IMR-90 (cell line): ENCODE measurements around the gene KCNAB3. TPM values are rescaled to one million over a fixed set of nuclear protein-coding genes. Genes with fewer than 3 reads are reported as not detected.

Source experiments
- ATAC-seq: fragments of 200-7000 bp; cut with Tn5 transposase; 2 replicates; pipeline ENCODE4 v1.9.1; 2020; ENCODE audit warnings: low read depth, mild to moderate bottlenecking, moderate library complexity
- BruUV-seq: library from RNA; stranded (reverse); fragments of 400-500 nt; replicated peaks from 2 replicates; lab custom pipeline; 2021; lab: Mats Ljungman, UMichigan
- CTCF ChIA-PET: fragments of 300-600 bp; formaldehyde crosslinking; extraction: SDS; loops from one replicate; lab custom pipeline; 2021; ENCODE audit warnings: antibody characterized with exemption; lab: Yijun Ruan, JAX
- POLR2A ChIA-PET: fragments of 300-600 bp; sonication (Branson Sonifier 250); formaldehyde crosslinking; loops from one replicate; lab custom pipeline; 2022; ENCODE audit warnings: antibody characterized with exemption; ENCODE audit not compliant: unreplicated experiment; lab: Charles Lee
- DNase-seq: peaks from one replicate; pipeline ENCODE4 v3.0.0; 2013
- H2AFZ ChIP-seq: replicated peaks from 2 replicates; pipeline ENCODE3; 2013; ENCODE audit warnings: low read length, mild to moderate bottlenecking; ENCODE audit not compliant: poor library complexity
- H2AK5ac ChIP-seq: 2 replicates; pipeline ENCODE4 v1.6.1; 2013; ENCODE audit warnings: low read depth, low read length, inconsistent platforms
- H2AK9ac ChIP-seq: replicated peaks from 2 replicates; pipeline ENCODE3; 2013; ENCODE audit warnings: mild to moderate bottlenecking, low read depth, low read length, moderate library complexity; ENCODE audit not compliant: poor library complexity
- H2BK120ac ChIP-seq: 2 replicates; pipeline ENCODE4 v1.6.1; 2013; ENCODE audit warnings: low read depth, low read length, inconsistent platforms
- H2BK15ac ChIP-seq: 3 replicates; pipeline ENCODE4 v1.6.1; 2013; ENCODE audit warnings: low read depth, low read length, inconsistent platforms
- H2BK20ac ChIP-seq: 2 replicates; pipeline ENCODE4 v1.6.1; 2013; ENCODE audit warnings: low read depth, mild to moderate bottlenecking, inconsistent platforms, low read length, moderate library complexity
- H2BK5ac ChIP-seq: 2 replicates; pipeline ENCODE4 v1.6.1; 2013; ENCODE audit warnings: mild to moderate bottlenecking, low read depth, low read length, inconsistent platforms; ENCODE audit not compliant: poor library complexity, severe bottlenecking
- H3K14ac ChIP-seq: replicated peaks from 2 replicates; pipeline ENCODE4 v1.6.1; 2013; ENCODE audit warnings: low read depth, low read length, inconsistent platforms
- H3K18ac ChIP-seq: 2 replicates; pipeline ENCODE4 v1.6.1; 2013; ENCODE audit warnings: low read depth, low read length, control low read depth
- H3K23ac ChIP-seq: 2 replicates; pipeline ENCODE4 v1.6.1; 2013; ENCODE audit warnings: low read depth, low read length, inconsistent platforms
- H3K27ac ChIP-seq: 2 replicates; pipeline ENCODE4 v1.5.1; 2013; ENCODE audit warnings: mild to moderate bottlenecking, control low read depth, low read length; ENCODE audit not compliant: insufficient read depth
- H3K27me3 ChIP-seq: 2 replicates; pipeline ENCODE4 v1.6.1; 2013; ENCODE audit warnings: low read length; ENCODE audit not compliant: control insufficient read depth, insufficient read depth
- H3K36me3 ChIP-seq: 2 replicates; pipeline ENCODE4 v1.6.1; 2013; ENCODE audit warnings: low read length, mixed read lengths; ENCODE audit not compliant: control insufficient read depth, insufficient read depth
- H3K4ac ChIP-seq: 2 replicates; pipeline ENCODE4 v1.6.1; 2013; ENCODE audit warnings: low read depth, low read length, inconsistent platforms
- H3K4me1 ChIP-seq: 2 replicates; pipeline ENCODE4 v1.6.1; 2013; ENCODE audit warnings: low read length, mixed read lengths; ENCODE audit not compliant: control insufficient read depth, insufficient read depth
- H3K4me2 ChIP-seq: 2 replicates; pipeline ENCODE4 v1.6.1; 2013; ENCODE audit warnings: low read depth, mild to moderate bottlenecking, control low read depth, low read length, moderate library complexity
- H3K4me3 ChIP-seq: 2 replicates; pipeline ENCODE4 v1.5.1; 2013; ENCODE audit warnings: low read depth, mild to moderate bottlenecking, control low read depth, low read length, moderate library complexity; ENCODE audit not compliant: insufficient read depth
- H3K56ac ChIP-seq: 2 replicates; pipeline ENCODE4 v1.6.1; 2013; ENCODE audit warnings: low read length, inconsistent platforms; ENCODE audit not compliant: insufficient read depth; ENCODE audit errors: extremely low read depth
- H3K79me1 ChIP-seq, 2 experiments: 2 replicates each; pipeline ENCODE4 v1.6.1; 2013; ENCODE audit warnings: low read length in 2 of 2, inconsistent platforms in 1 of 2, low read depth in 1 of 2
- H3K9ac ChIP-seq: 2 replicates; pipeline ENCODE4 v1.6.1; 2013; ENCODE audit warnings: low read depth, low read length, control low read depth
- H3K9me1 ChIP-seq: 2 replicates; pipeline ENCODE4 v1.6.1; 2013; ENCODE audit warnings: low read length, inconsistent platforms; ENCODE audit not compliant: insufficient read depth
- H3K9me3 ChIP-seq: 2 replicates; pipeline ENCODE4 v1.6.1; 2013; ENCODE audit warnings: low read length; ENCODE audit not compliant: control insufficient read depth, insufficient read depth
- H4K20me1 ChIP-seq: 2 replicates; pipeline ENCODE4 v1.6.1; 2013; ENCODE audit warnings: low read length, inconsistent platforms; ENCODE audit not compliant: insufficient read depth
- H4K5ac ChIP-seq: 2 replicates; pipeline ENCODE4 v1.6.1; 2013; ENCODE audit warnings: mild to moderate bottlenecking, low read depth, low read length, control low read depth
- H4K8ac ChIP-seq, 2 experiments: 2 replicates each; pipeline ENCODE4 v1.6.1; 2013; ENCODE audit warnings: low read depth in 2 of 2, low read length in 2 of 2, control low read depth in 1 of 2, inconsistent platforms in 1 of 2
- H4K91ac ChIP-seq: 2 replicates; pipeline ENCODE4 v1.6.1; 2013; ENCODE audit warnings: low read depth, low read length, inconsistent platforms; ENCODE audit not compliant: insufficient read depth
- CEBPB ChIP-seq: IDR thresholded peaks from 2 replicates; pipeline ENCODE4 v1.6.1; 2012; ENCODE audit warnings: low read depth, low read length, improper control_type of control experiment
- RAD21 ChIP-seq: IDR thresholded peaks from 2 replicates; pipeline ENCODE4 v1.6.1; 2012; ENCODE audit warnings: low read length, improper control_type of control experiment
- RFX5 ChIP-seq: IDR thresholded peaks from 2 replicates; pipeline ENCODE4 v1.8.0; 2012; ENCODE audit warnings: low read depth, mild to moderate bottlenecking, low read length, moderate library complexity
- SMC3 ChIP-seq: fragments of 150-350 bp; IDR thresholded peaks from 2 replicates; pipeline ENCODE4 v1.6.1; 2016; ENCODE audit warnings: low read depth, mild to moderate bottlenecking, antibody characterized with exemption, low read length, moderate library complexity
- WGBS, 2 experiments: methylation state at CpG; one replicate each; pipeline versions ENCODE4 v1.1.5 to v1.1.7; 2013; ENCODE audit warnings: missing lambda C conversion rate in 2 of 2; ENCODE audit not compliant: insufficient read length in 1 of 2; ENCODE audit errors: extremely low coverage in 2 of 2; 5-methylcytosine and 5-hydroxymethylcytosine counted together
- dilution Hi-C: fragments of 300-500 bp; cut with HindIII; formaldehyde crosslinking; loops from one replicate; pipeline ENCODE4 v1.14.3; 2018; ENCODE audit warnings: low sequenced_read_pairs; ENCODE audit not compliant: unreplicated experiment
- in situ Hi-C: fragments of 300-500 bp; cut with MboI; formaldehyde crosslinking; loops from 3 replicates; pipeline ENCODE4 v1.14.3; 2019; ENCODE audit warnings: low sequenced_read_pairs, inconsistent platforms, mixed read lengths
- intact Hi-C: fragments of 100-400 bp; cut with micrococcal nuclease; formaldehyde crosslinking; loops from 2 replicates; pipeline ENCODE4 v1.10.0; 2022
- polyA plus RNA-seq, 3 experiments: library from polyadenylated mRNA; depleted of rRNA; stranded (reverse); fragments of >200 nt; gene quantifications; 2 replicates each; pipeline ENCODE4 v1.2.3, GENCODE V29; 2012; ENCODE audit warnings: low replicate concordance in 1 of 3
- total RNA-seq: library from RNA; depleted of rRNA; stranded (reverse); fragments of >200 nt; gene quantifications from 2 replicates; pipeline ENCODE4 v1.2.3, GENCODE V29; 2012
- TF ChIP-seq, protein P1 (sequence below): conservative IDR thresholded peaks from 2 replicates; pipeline ENCODE4 v1.5.1; 2012; ENCODE audit warnings: mild to moderate bottlenecking, low read depth, low read length, improper control_type of control experiment

Gene KCNAB3
- total and polyA plus RNA-seq, 2 of the 4 experiments (the other 2 are of a cell fraction): 0.36 to 4.2 TPM

DNA sequence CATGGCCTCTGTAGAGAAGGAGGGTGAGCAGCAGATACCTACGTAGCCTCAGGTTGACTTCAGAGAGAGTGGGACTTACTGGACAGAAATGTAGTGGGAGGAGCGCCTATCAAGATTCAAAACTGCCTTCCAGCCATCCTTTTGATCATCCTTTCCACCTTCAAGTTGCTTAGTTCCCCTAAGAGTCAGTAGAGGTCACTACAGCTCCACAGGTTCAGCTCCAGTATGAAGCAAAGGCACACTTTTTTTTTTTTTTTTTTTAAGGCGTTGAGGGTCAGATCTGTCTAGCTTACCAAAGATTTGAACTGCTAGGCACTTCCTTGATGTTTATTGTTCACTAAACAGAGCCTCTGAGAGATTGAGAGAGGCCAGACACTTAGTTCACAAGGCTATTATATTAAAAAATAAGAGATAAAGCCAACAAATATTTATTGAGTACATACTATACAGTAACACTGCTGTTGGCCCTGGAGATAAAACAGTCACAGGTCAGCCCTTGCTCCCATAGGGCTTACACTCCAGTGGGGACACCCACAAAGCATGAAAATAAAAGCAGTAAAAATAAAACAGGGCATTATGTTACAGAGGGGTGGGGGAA is 16.6 kb downstream of the KCNAB3 start:
- peaks cover 6% of the 10 kb centered on the region for H3K9me1 ChIP-seq
- no peaks in the 10 kb centered on the region for H3K27me3 ChIP-seq
- no peak overlapping the region for H2BK120ac ChIP-seq
- H3K36me3 ChIP-seq: peaks cover 40% of the 10 kb centered on the region
- no peak overlapping the region for H3K4me2 ChIP-seq
- dilution Hi-C loops (no loop called here), intact Hi-C loops (loop anchor here (1.0 kb wide), 3 partner anchors 77 to 144 kb away; no protein-coding TSS in a partner anchor), in situ Hi-C loops (loop anchor here (5.0 to 10.0 kb wide), 2 partner anchors 74 to 132 kb away; no protein-coding TSS in a partner anchor)
- no peak overlapping the region for H3K4ac ChIP-seq
- TF ChIP-seq, protein P1, sequence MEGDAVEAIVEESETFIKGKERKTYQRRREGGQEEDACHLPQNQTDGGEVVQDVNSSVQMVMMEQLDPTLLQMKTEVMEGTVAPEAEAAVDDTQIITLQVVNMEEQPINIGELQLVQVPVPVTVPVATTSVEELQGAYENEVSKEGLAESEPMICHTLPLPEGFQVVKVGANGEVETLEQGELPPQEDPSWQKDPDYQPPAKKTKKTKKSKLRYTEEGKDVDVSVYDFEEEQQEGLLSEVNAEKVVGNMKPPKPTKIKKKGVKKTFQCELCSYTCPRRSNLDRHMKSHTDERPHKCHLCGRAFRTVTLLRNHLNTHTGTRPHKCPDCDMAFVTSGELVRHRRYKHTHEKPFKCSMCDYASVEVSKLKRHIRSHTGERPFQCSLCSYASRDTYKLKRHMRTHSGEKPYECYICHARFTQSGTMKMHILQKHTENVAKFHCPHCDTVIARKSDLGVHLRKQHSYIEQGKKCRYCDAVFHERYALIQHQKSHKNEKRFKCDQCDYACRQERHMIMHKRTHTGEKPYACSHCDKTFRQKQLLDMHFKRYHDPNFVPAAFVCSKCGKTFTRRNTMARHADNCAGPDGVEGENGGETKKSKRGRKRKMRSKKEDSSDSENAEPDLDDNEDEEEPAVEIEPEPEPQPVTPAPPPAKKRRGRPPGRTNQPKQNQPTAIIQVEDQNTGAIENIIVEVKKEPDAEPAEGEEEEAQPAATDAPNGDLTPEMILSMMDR: peak; percentile 88
- TF ChIP-seq RFX5: no peak
- TF ChIP-seq SMC3: peak; percentile 92
- TF ChIP-seq CEBPB: 0 out of 2 replicates have a peak, but pooled peaks have one; percentile 14
- TF ChIP-seq RAD21: peak; percentile 92
- no peak overlapping the region for H3K23ac ChIP-seq
- H3K18ac ChIP-seq: no peak overlapping the region
- H4K5ac ChIP-seq: no peak overlapping the region
- H3K27ac ChIP-seq: no peak overlapping the region
- no peak overlapping the region for H4K91ac ChIP-seq
- no peaks in the 10 kb centered on the region for H3K9me3 ChIP-seq
- DNase-seq (peak; percentile 80), ATAC-seq (no peak)
- ChIA-PET POLR2A (interaction anchor here (0.6 kb wide), 4 partner anchors 21 to 283 kb away, joined by 6 to 11 read pairs (median 6); no protein-coding TSS in a partner anchor), CTCF (interaction anchor here (0.6 to 2.1 kb wide), 8 partner anchors 35 to 165 kb away, joined by 3 to 8 read pairs (median 4); no protein-coding TSS in a partner anchor)
- no peak overlapping the region for H2BK5ac ChIP-seq
- peaks cover 2% of the 10 kb centered on the region; the same call in 1 of the 2 replicates for H4K20me1 ChIP-seq
- H2AK9ac ChIP-seq: no peak overlapping the region
- no CpG with 5 or more reads among the region's 3 CpGs for WGBS, 2 experiments
- H2BK20ac ChIP-seq: no peak overlapping the region
- H3K4me1 ChIP-seq: peaks cover 12% of the 10 kb centered on the region
- H4K8ac ChIP-seq: no peak overlapping the region
- no peak overlapping the region for H3K9ac ChIP-seq
- H3K56ac ChIP-seq: no peak overlapping the region
- no peak overlapping the region for H2AK5ac ChIP-seq
- no peak overlapping the region for H3K4me3 ChIP-seq
- H2BK15ac ChIP-seq: no peak overlapping the region
- no peak overlapping the region for H3K14ac ChIP-seq
- BruUV-seq: no TSS peak
- no peak overlapping the region for H2AFZ ChIP-seq
- 0 out of 4 replicates have a peak, but pooled peaks cover 0 to 3% of the 10 kb centered on the region in 2 experiments for H3K79me1 ChIP-seq
